MM.1S (cell line): ENCODE measurements around the gene KIAA0319L.

ENCODE experiments used
- DNase-seq: peaks from one replicate; pipeline ENCODE4 v3.0.0-alpha.2; 2015
- H2AFZ ChIP-seq: fragments of 300-600 bp; sonication (generic); 2 replicates; pipeline ENCODE4 v1.6.0; 2016; ENCODE audit warnings: antibody characterized with exemption, low read length
- H3F3A ChIP-seq: fragments of 300-600 bp; sonication (generic); 2 replicates; pipeline ENCODE4 v1.6.1; 2016; ENCODE audit warnings: mild to moderate bottlenecking, antibody characterized with exemption, low read length, moderate library complexity, mixed read lengths; ENCODE audit not compliant: insufficient read depth
- H3K27ac ChIP-seq: fragments of 300-600 bp; sonication (generic); 2 replicates; pipeline ENCODE4 v1.5.1; 2016; ENCODE audit warnings: mild to moderate bottlenecking, low read length
- H3K27me3 ChIP-seq: fragments of 300-600 bp; sonication (generic); replicated peaks from 2 replicates; pipeline ENCODE4 v1.6.0; 2016; ENCODE audit warnings: low read length; ENCODE audit not compliant: insufficient read depth
- H3K36me3 ChIP-seq: fragments of 300-600 bp; sonication (generic); replicated peaks from 2 replicates; pipeline ENCODE4 v1.6.1; 2016; ENCODE audit warnings: mild to moderate bottlenecking, low read length, mixed read lengths; ENCODE audit not compliant: insufficient read depth
- H3K4me1 ChIP-seq: fragments of 300-600 bp; sonication (generic); 2 replicates; pipeline ENCODE4 v1.6.1; 2016; ENCODE audit warnings: low read length, mixed read lengths
- H3K4me2 ChIP-seq: fragments of 300-600 bp; sonication (generic); 2 replicates; pipeline ENCODE4 v1.6.0; 2016; ENCODE audit warnings: low read depth, low read length
- H3K4me3 ChIP-seq: fragments of 300-600 bp; sonication (generic); 2 replicates; pipeline ENCODE4 v1.5.1; 2016; ENCODE audit warnings: low read length, mixed read lengths
- H3K79me2 ChIP-seq: fragments of 300-600 bp; sonication (generic); 2 replicates; pipeline ENCODE4 v1.6.1; 2016; ENCODE audit warnings: mixed run types, low read length, mixed read lengths
- H3K9ac ChIP-seq: fragments of 300-600 bp; sonication (generic); 2 replicates; pipeline ENCODE4 v1.6.1; 2016; ENCODE audit warnings: low read length, mixed read lengths
- H3K9me2 ChIP-seq: fragments of 300-600 bp; sonication (generic); replicated peaks from 2 replicates; pipeline ENCODE4 v1.6.1; 2016; ENCODE audit warnings: mild to moderate bottlenecking, low read length, mixed read lengths; ENCODE audit not compliant: insufficient read depth
- H3K9me3 ChIP-seq: fragments of 300-600 bp; sonication (generic); replicated peaks from 2 replicates; pipeline ENCODE4 v1.6.1; 2016; ENCODE audit warnings: mild to moderate bottlenecking, low read length, mixed read lengths; ENCODE audit not compliant: insufficient read depth
- H4K20me1 ChIP-seq: fragments of 300-600 bp; sonication (generic); 2 replicates; pipeline ENCODE4 v1.6.1; 2016; ENCODE audit warnings: mild to moderate bottlenecking, low read length, moderate library complexity, mixed read lengths; ENCODE audit not compliant: insufficient read depth
- CTCF ChIP-seq: fragments of 300-600 bp; sonication (generic); IDR thresholded peaks from 2 replicates; pipeline ENCODE4 v1.5.1; 2016; ENCODE audit warnings: antibody characterized with exemption, low read length, mixed read lengths
- EZH2 ChIP-seq: fragments of 300-600 bp; sonication (generic); optimal IDR thresholded peaks from 2 replicates; pipeline ENCODE3; 2017; ENCODE audit warnings: low read depth, mild to moderate bottlenecking, antibody characterized with exemption, low read length, mixed read lengths
- EZH2phosphoT487 ChIP-seq: fragments of 300-600 bp; sonication (generic); IDR thresholded peaks from 2 replicates; pipeline ENCODE4 v1.6.1; 2018; ENCODE audit warnings: antibody characterized with exemption, low read length

Gene KIAA0319L

GRCh38 chr1:35603941-35604340 is 46.7 kb upstream of the KIAA0319L start:
- Histone ChIP-seq H3F3A (no peaks in the 10 kb centered on the region; the same call in 1 of the 2 replicates), H4K20me1 (peaks cover 7% of the 10 kb centered on the region; the same call in 1 of the 2 replicates), H3K4me1 (no peaks in the 10 kb centered on the region), H3K4me3 (no peak overlapping the region), H3K9me2 (no peaks in the 10 kb centered on the region), H3K79me2 (peaks cover 51% of the 10 kb centered on the region), H3K9ac (no peak overlapping the region), H3K9me3 (no peaks in the 10 kb centered on the region), H3K36me3 (peaks cover 10% of the 10 kb centered on the region; the same call in 1 of the 2 replicates), H3K27me3 (no peaks in the 10 kb centered on the region), H2AFZ (no peak overlapping the region), H3K4me2 (no peak overlapping the region), H3K27ac (no peak overlapping the region)
- TF ChIP-seq EZH2 (no peak), CTCF (no peak), EZH2phosphoT487 (no peak)
- no peak for DNase-seq

GRCh38 chr1:35603468-35603867 is 46.3 kb upstream of the KIAA0319L start:
- no peak overlapping the region for H3K9ac ChIP-seq
- H2AFZ ChIP-seq = no peak overlapping the region
- no peak overlapping the region for H3K27ac ChIP-seq
- no peaks in the 10 kb centered on the region for H3K27me3 ChIP-seq
- H4K20me1 ChIP-seq = peaks cover 7% of the 10 kb centered on the region; the same call in 1 of the 2 replicates
- peaks cover 46% of the 10 kb centered on the region for H3K79me2 ChIP-seq
- no peaks in the 10 kb centered on the region for H3K4me1 ChIP-seq
- no peak overlapping the region for H3K4me2 ChIP-seq
- no peaks in the 10 kb centered on the region for H3K9me2 ChIP-seq
- no peaks in the 10 kb centered on the region for H3K9me3 ChIP-seq
- peaks cover 10% of the 10 kb centered on the region; the same call in 1 of the 2 replicates for H3K36me3 ChIP-seq
- H3K4me3 ChIP-seq = no peak overlapping the region
- no peak for TF ChIP-seq EZH2
- TF ChIP-seq EZH2phosphoT487 = no peak
- TF ChIP-seq CTCF = no peak
- DNase-seq = no peak
- no peaks in the 10 kb centered on the region; the same call in 1 of the 2 replicates for H3F3A ChIP-seq

GRCh38 chr1:35600593-35600992 is 43.4 kb upstream of the KIAA0319L start:
- peaks cover 18% of the 10 kb centered on the region for H3K79me2 ChIP-seq
- H3K27ac ChIP-seq = no peak overlapping the region
- H3K4me2 ChIP-seq = no peak overlapping the region
- H3K4me3 ChIP-seq = no peak overlapping the region
- H4K20me1 ChIP-seq = no peaks in the 10 kb centered on the region
- H2AFZ ChIP-seq = no peak overlapping the region
- peaks cover 9% of the 10 kb centered on the region; the same call in 1 of the 2 replicates for H3K36me3 ChIP-seq
- H3K9ac ChIP-seq = no peak overlapping the region
- no peaks in the 10 kb centered on the region for H3K4me1 ChIP-seq
- H3F3A ChIP-seq = no peaks in the 10 kb centered on the region; the same call in 1 of the 2 replicates
- TF ChIP-seq CTCF = no peak
- no peak for TF ChIP-seq EZH2phosphoT487
- no peak for TF ChIP-seq EZH2
- H3K27me3 ChIP-seq = no peaks in the 10 kb centered on the region
- H3K9me2 ChIP-seq = no peaks in the 10 kb centered on the region
- DNase-seq = no peak
- no peaks in the 10 kb centered on the region for H3K9me3 ChIP-seq
